Fibroblast of lung (primary cell): ENCODE data around the gene CFAP46.

Experiments used
- EZH2 ChIP-seq: IDR thresholded peaks from 2 replicates; pipeline ENCODE4 v1.5.1; 2012; ENCODE audit warnings: low read length, control low read depth, mild to moderate bottlenecking; ENCODE audit errors: missing control alignments
- TF ChIP-seq, protein P1 (sequence below), 2 donors: IDR thresholded peaks in 1 of 2; conservative IDR thresholded peaks in 1 of 2; 1 replicate in 1 of 2; 2 replicates in 1 of 2; pipeline ENCODE4 v1.5.1; 2011 to 2012; ENCODE audit warnings: low read length in 2 of 2, control low read depth in 1 of 2, inconsistent platforms in 1 of 2, low read depth in 1 of 2, mild to moderate bottlenecking in 1 of 2

DNA sequence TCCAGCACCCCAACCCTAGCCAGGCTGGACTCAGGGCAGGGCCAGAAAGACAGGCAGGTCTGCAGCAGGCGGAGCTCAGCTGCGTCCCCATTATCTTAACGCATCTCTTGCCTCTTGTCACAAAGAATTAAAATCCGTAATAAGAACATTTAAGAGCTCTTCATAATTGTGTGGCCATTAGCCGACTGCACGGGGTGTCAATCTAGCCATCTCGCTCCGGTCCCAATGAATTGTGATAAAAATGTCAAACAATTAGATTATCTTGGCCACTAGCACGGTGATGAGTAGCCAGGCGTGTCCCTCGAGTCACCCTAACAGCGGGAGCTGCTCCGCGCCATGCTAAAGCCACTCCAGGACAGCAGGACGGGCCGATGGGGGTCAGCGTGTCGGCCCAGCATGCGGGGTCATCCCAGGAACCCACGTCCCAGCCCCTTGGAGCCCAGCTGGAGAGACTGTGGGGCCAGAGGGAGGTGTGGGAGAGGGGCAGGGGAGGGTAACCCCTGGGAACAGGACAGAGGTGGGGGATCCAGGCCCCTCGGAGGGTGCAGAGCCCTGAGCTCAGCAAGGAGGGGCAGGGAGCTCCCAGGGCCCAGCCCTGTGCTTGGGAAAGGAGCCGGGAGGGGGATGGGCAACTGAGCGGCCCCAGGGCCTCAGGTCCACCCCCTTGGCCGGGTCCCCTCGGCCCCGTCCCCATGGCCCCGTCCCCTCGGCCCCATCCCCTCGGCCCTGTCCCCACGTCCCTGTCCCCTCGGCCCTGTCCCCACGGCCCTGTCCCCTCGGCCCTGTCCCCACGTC is 138.8 kb downstream of the CFAP46 start:
- TF ChIP-seq EZH2: no peak
- TF ChIP-seq, protein P1, sequence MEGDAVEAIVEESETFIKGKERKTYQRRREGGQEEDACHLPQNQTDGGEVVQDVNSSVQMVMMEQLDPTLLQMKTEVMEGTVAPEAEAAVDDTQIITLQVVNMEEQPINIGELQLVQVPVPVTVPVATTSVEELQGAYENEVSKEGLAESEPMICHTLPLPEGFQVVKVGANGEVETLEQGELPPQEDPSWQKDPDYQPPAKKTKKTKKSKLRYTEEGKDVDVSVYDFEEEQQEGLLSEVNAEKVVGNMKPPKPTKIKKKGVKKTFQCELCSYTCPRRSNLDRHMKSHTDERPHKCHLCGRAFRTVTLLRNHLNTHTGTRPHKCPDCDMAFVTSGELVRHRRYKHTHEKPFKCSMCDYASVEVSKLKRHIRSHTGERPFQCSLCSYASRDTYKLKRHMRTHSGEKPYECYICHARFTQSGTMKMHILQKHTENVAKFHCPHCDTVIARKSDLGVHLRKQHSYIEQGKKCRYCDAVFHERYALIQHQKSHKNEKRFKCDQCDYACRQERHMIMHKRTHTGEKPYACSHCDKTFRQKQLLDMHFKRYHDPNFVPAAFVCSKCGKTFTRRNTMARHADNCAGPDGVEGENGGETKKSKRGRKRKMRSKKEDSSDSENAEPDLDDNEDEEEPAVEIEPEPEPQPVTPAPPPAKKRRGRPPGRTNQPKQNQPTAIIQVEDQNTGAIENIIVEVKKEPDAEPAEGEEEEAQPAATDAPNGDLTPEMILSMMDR (conservative IDR thresholded peaks at IDR 0.05 in 1 of 2, IDR thresholded peaks at IDR 0.05 in 1 of 2; ENCODE audit: low read depth in 1 of 2, low read length in 2 of 2): no peak
